Uterus (tissue), 4 donors: Measurements from ENCODE around the gene TRIP13. TPM values are rescaled to one million over a fixed set of nuclear protein-coding genes. Genes with fewer than 3 reads are reported as not detected.

Source experiments
- DNase-seq, 2 donors: peaks; one replicate each; pipeline ENCODE4 v3.0.0-alpha.2; 2019 to 2020
- H3K27ac ChIP-seq, 2 donors: fragments of 200-600 bp; sonication (generic); 1 replicate in 1 of 2; 2 replicates in 1 of 2; pipeline ENCODE4 v1.5.1; 2016 to 2018
- H3K27me3 ChIP-seq, 2 donors: fragments of 200-600 bp; sonication (generic); one replicate each; pipeline ENCODE4 v1.5.1; 2018 to 2019; ENCODE audit warnings: control low read depth in 1 of 2
- H3K36me3 ChIP-seq, 2 donors: fragments of 200-600 bp; sonication (generic); one replicate each; pipeline ENCODE4 v1.5.1; 2019; ENCODE audit warnings: control low read depth in 1 of 2
- H3K4me1 ChIP-seq, 2 donors: fragments of 200-600 bp; sonication (generic); one replicate each; pipeline ENCODE4 v1.5.1; 2018 to 2019; ENCODE audit warnings: control low read depth in 1 of 2
- H3K4me3 ChIP-seq, 2 donors: fragments of 200-600 bp; sonication (generic); 1 replicate in 1 of 2; 2 replicates in 1 of 2; pipeline ENCODE4 v1.5.1; 2018 to 2019; ENCODE audit warnings: mild to moderate bottlenecking in 1 of 2
- H3K9me3 ChIP-seq, 2 donors: fragments of 200-600 bp; sonication (generic); one replicate each; pipeline ENCODE4 v1.5.1; 2019; ENCODE audit warnings: control low read depth in 1 of 2
- POLR2A ChIP-seq, 2 donors: fragments of 450-650 bp; IDR thresholded peaks; one replicate each; pipeline ENCODE4 v1.6.1; 2016; ENCODE audit warnings: antibody characterized with exemption in 2 of 2, mild to moderate bottlenecking in 1 of 2, moderate library complexity in 1 of 2
- intact Hi-C: fragments of 100-400 bp; cut with DNase I; formaldehyde crosslinking; loops from one replicate; pipeline ENCODE4 v1.15.1; 2023; ENCODE audit warnings: low total_unique reads
- total RNA-seq, 4 donors: library from RNA; depleted of rRNA in 3 of 4; stranded (reverse); fragments of >200 nt in 3 of 4; gene quantifications; one replicate each; pipeline versions ENCODE4 v1.1.0 to v1.2.4, GENCODE V29; 2014 to 2023
- TF ChIP-seq, protein P1 (sequence below), 4 experiments: fragments of 200-600 bp in 2 of 4; fragments of 450-650 bp in 2 of 4; sonication (generic) in 2 of 4; IDR thresholded peaks; one replicate each; pipeline ENCODE4 v1.5.1; 2016 to 2019; ENCODE audit warnings: antibody characterized with exemption in 4 of 4, mild to moderate bottlenecking in 2 of 4, moderate library complexity in 1 of 4
- donor health status: DM: yes; HTN: yes; CAD: no.

Gene TRIP13
- total RNA-seq, 4 donors from 2014 or later: 1.2 to 10.5 (median 1.3) TPM; not detected in 1

GRCh38 chr5:855771-856530 lies 36.7 kb upstream of the TRIP13 start:
- H3K27ac ChIP-seq: no peak overlapping the region
- no peaks in the 10 kb centered on the region for H3K36me3 ChIP-seq
- no peak for DNase-seq
- H3K27me3 ChIP-seq: peaks cover 0 to 8% of the 10 kb centered on the region in 2 donors
- H3K4me3 ChIP-seq: no peak overlapping the region
- intact Hi-C loops: no loop called here
- TF ChIP-seq, protein P1, sequence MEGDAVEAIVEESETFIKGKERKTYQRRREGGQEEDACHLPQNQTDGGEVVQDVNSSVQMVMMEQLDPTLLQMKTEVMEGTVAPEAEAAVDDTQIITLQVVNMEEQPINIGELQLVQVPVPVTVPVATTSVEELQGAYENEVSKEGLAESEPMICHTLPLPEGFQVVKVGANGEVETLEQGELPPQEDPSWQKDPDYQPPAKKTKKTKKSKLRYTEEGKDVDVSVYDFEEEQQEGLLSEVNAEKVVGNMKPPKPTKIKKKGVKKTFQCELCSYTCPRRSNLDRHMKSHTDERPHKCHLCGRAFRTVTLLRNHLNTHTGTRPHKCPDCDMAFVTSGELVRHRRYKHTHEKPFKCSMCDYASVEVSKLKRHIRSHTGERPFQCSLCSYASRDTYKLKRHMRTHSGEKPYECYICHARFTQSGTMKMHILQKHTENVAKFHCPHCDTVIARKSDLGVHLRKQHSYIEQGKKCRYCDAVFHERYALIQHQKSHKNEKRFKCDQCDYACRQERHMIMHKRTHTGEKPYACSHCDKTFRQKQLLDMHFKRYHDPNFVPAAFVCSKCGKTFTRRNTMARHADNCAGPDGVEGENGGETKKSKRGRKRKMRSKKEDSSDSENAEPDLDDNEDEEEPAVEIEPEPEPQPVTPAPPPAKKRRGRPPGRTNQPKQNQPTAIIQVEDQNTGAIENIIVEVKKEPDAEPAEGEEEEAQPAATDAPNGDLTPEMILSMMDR (IDR thresholded peaks at IDR 0.05): no peak
- TF ChIP-seq POLR2A (IDR thresholded peaks at IDR 0.05): no peak
- H3K9me3 ChIP-seq: no peaks in the 10 kb centered on the region
- no peaks in the 10 kb centered on the region for H3K4me1 ChIP-seq

- H3K4me1 ChIP-seq: no peaks in the 10 kb centered on the region
- H3K4me3 ChIP-seq: no peak overlapping the region
- TF ChIP-seq, protein P1 (IDR thresholded peaks at IDR 0.05): no peak
- no peak for TF ChIP-seq POLR2A (IDR thresholded peaks at IDR 0.05)
- DNase-seq: no peak
- H3K36me3 ChIP-seq: no peaks in the 10 kb centered on the region
- no peaks in the 10 kb centered on the region for H3K9me3 ChIP-seq
- H3K27me3 ChIP-seq: peaks cover 0 to 4% of the 10 kb centered on the region in 2 donors
- H3K27ac ChIP-seq: no peak overlapping the region
- intact Hi-C loops: no loop called here
Measured at GRCh38 chr5:856531-857425, 35.9 kb upstream of the TRIP13 start.

GRCh38 chr5:858726-859125 lies 34.0 kb upstream of the TRIP13 start:
- no peaks in the 10 kb centered on the region for H3K9me3 ChIP-seq
- H3K4me1 ChIP-seq: no peaks in the 10 kb centered on the region
- H3K27ac ChIP-seq: no peak overlapping the region
- no peak for TF ChIP-seq POLR2A (IDR thresholded peaks at IDR 0.05)
- TF ChIP-seq, protein P1 (IDR thresholded peaks at IDR 0.05): no peak
- no peaks in the 10 kb centered on the region for H3K36me3 ChIP-seq
- H3K4me3 ChIP-seq: no peak overlapping the region
- intact Hi-C loops: no loop called here
- H3K27me3 ChIP-seq: no peaks in the 10 kb centered on the region
- no peak for DNase-seq

- no peak for DNase-seq
- H3K4me3 ChIP-seq: no peak overlapping the region
Measured at GRCh38 chr5:859391-859790, 33.3 kb upstream of the TRIP13 start.

More at GRCh38 chr5:859391-859790, 33.3 kb upstream of the TRIP13 start:
- H3K36me3 ChIP-seq: no peaks in the 10 kb centered on the region
- H3K4me1 ChIP-seq: no peaks in the 10 kb centered on the region
- no peaks in the 10 kb centered on the region for H3K27me3 ChIP-seq
- H3K9me3 ChIP-seq: no peaks in the 10 kb centered on the region
- no peak overlapping the region for H3K27ac ChIP-seq
- TF ChIP-seq, protein P1 (IDR thresholded peaks at IDR 0.05): no peak
- TF ChIP-seq POLR2A (IDR thresholded peaks at IDR 0.05): no peak
- intact Hi-C loops: no loop called here
